T-helper 9 cell (primary cell): ENCODE results near the gene PIK3R1.

ENCODE experiments used
- DNase-seq: peaks from one replicate; pipeline ENCODE4 v3.0.0-alpha.2; 2020
- total RNA-seq, 2 donors: gene quantifications; one replicate each; lab custom pipeline; 2026; lab: John Stamatoyannopoulos, UW

Gene PIK3R1
- 256 to 773 reads per million in 2 donors for total RNA-seq

GRCh38 chr5:68215208-68215897, at the start of gene PIK3R1:
PIK3R1 (plus strand) TSS chr5:68215756; CDS start chr5:68226676, 10,920 bp downstream.
- DNase-seq, result peak; percentile 89

DNA sequence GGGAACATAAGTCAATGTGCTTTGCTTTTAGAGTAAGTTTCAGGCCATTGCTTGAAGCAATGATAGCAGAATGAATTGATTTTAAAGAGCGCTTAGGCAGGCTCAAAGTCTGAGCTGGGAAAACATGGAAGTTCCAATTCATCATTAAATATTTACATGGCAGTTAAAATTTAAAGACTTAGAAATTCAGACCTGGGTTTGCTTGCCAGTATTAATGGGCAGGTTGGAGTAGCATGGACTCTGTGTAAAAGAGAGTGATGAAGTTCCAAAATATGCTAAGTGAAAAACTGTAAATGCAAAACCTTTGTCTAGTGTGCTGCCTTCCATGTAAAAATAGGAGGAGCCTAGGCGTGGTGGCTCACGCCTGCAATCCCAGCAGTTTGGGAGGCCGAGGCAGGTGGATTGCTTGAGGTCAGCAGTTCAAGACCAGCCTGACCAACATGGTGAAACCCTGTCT, 48.3 kb upstream of the PIK3R1 start:
- DNase-seq, result no peak

GRCh38 chr5:68169903-68170302, 45.7 kb upstream of the PIK3R1 start:
- no peak for DNase-seq

DNA sequence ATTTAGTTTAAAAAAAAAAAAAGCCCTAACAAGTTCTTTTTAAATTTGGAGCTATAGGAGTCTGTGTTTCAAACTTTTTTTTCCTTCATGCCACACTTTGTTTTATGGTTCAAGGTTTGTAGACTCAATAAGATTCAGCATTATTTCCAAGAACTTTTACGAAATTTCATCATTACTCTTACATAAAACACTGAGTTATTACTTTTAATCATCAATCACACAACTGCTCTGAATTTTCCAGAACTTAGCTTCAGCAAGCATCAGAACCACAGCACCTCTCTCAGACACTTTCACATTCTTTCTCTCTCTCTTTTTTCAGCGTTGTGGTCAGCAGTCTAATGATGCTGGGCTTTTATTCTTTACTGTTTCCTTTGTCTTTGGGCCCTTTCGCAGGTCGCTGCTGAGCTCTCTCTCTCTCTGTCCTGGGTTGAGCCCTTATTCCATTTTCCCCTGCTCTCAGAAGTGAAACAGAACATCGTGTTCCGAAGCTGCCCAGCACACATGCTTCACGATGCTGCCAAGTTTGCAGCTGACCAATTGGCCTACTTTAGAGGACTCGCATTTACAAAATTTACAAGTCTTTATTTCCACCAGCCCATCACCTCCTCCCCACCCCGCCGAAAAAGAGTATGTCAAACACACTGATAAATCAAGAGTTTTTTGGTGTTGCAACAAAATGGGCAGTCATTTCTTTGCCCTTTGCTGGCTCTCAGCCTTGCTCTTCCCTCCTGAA, 44.6 kb upstream of the PIK3R1 start:
- DNase-seq, result no peak

GRCh38 chr5:68172314-68172713, 43.2 kb upstream of the PIK3R1 start:
- no peak for DNase-seq

DNA sequence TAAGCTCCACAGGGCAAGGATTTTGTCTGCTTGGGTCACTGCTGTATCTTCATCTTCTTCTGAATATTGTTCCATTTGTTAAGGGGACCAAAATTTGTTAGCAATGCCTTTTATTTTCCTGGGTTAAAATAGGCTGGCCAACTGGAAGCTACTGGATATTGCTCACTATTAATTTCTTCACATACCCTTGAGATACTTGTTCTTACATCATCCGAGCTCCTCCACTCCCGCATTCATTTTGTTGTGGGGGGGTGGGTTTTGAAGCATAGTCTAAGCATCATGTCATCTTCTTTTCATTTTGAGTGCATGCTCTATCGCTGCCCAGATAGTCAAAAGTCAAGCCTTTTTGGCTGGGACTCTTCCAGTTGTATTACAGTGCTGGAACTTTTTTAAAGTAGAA, 42.5 kb upstream of the PIK3R1 start:
- no peak for DNase-seq

DNA sequence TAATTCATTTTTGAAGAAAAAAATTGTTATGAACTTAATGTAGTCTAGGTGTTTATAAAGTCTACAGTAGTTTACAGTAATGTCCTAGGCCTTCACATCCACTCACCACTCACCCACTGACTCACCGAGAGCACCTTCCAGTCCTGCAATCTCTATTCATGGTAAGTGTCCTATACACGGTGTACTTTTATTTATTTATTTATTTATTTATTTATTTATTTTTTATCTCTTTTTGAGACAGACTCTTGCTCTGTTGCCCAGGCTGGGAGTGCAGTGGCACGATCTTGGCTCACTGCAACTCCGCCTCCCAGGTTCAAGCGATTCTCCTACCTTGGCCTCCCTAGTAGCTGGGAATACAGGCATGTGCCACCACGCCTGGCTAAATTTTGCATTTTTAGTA, 39.3 kb upstream of the PIK3R1 start:
- no peak for DNase-seq

DNA sequence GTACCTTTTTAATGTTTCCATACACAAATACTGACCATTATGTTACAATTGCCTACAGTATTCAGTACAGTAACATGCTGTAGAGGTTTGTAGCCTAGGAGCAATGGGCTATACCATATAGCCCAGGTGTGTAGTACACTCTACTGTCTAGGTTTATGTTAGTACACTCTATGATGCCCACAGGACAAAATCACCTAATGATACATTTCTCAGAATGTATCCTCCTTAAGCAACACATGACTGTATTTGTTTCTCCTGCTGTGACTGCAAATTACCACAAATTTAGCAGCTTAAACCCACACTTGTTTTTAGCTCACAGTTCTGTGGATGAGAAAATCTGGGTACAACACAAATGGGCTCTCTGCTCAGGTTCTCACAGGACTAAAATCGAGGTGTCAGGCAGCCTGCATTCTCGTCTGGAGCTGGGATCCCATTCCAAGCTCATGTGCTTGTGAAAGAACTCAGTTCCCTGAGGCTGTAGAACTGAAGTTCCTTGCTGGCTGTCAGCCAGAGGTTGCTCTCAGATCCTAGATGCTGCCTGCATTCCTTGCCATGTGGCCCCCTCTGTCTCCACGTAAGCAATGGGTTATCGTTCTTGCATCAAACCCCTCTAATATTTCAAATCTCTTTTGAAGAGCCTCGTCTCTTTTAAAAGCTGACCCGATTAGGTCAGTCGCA, 38.6 kb upstream of the PIK3R1 start:
- DNase-seq, result no peak

DNA sequence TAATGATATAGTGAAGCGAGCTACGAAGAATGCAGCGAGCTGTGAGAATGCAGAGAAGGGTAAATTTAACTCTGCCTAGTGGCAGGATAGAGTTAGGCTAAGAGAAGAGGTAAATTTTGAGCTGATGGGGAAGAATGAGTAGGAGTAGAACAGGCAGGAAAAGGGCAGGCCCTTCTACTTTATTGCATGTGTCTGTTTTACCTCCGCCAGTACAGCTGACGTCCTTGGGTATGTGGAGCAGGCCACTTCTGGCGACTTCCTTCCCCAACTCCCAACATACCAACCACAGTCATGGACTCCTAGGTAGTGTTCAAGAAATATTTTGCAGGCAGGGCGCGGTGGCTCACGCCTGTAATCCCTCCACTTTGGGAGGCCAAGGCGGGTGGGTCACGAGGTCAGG, 37.9 kb upstream of the PIK3R1 start:
- DNase-seq, result no peak

DNA sequence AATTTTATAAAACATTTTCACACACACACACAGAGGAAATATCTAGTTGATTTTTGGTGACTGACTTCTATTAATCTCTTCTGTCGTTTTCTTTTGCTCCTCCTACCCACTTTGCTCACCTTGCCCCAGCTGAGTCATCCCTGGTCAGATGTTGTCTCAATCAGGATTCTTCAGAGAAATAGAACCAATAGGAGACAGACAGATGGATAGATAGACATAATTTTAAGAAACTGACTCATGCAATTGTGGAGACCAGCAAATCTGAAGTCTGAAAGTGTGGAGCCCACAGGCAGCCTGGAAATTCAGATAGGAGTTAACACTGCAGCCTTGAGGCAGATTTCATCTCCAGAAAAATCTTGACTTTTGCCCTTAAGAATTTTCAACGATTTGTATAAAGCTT, 37.0 kb upstream of the PIK3R1 start:
- no peak for DNase-seq

DNA sequence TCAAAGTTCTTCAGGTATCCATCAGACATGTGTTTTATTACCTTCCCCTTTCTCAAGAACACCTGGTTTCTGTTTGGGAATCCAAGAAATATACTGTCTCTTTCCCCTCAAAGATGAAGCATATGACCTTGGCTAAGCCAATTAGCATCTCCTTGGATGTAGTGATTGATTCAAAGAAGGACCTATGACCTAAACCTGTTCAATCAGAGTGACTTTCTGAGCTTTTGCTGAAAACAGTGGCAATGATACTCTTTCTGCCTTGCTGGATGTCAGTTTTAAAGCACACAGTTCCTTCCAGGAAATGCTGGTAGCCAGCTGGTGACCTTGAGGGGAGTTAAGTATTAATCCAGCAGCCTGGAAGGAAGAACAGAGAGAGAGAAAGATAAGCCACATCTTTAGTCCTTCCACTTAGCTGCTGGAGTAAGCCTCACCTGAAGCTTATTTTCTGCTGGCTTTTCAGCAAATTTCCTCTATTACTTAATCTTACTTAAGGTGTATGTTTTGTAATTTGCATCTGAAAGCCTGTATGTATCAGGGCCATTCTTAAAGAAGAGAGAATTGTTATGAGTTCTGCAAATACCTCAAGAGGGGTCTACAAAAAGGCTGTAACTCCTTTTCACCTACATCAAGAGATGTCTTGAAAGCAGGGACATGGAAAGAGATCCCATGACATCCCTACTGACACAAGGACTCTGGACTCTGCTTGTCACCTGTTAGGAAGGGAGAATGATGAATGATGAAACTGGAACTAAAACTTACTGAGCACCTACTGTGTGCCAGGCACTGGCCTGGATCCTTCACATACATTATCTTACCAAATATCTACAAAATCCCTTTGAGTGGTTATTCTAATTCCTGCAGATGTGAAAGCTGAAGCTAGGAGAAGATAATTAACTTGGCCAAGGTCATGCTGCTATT, 35.2 kb upstream of the PIK3R1 start:
- DNase-seq, result no peak

DNA sequence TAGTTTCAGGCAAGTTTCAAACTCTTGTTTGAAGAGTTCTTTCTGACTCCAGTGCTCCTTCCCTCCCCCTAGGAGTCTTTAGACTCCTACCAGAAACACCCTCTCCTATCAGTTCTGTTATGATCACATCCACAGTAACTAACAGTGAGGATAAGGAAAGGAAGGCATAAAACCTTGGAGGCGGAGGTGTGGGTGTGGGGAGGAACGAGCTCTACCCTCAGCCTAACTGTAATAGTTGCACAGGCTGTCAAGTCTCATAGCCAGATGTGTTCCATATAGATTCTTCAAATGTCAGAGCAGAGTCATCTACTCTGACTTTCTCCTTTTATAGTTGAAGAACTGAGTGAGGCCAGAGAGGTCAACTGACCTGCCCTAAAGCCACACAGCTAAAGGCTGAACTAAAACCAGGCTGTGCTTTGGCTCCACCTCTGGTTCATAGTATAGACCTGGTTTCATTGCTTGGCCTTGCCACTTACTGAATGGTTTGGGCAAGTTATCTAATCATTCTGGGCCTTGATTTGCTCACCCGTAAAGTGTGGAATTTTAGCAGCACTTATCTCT, 34.4 kb upstream of the PIK3R1 start:
- no peak for DNase-seq

- DNase-seq, result no peak
Measured at GRCh38 chr5:68182094-68182493, 33.5 kb upstream of the PIK3R1 start.

DNA sequence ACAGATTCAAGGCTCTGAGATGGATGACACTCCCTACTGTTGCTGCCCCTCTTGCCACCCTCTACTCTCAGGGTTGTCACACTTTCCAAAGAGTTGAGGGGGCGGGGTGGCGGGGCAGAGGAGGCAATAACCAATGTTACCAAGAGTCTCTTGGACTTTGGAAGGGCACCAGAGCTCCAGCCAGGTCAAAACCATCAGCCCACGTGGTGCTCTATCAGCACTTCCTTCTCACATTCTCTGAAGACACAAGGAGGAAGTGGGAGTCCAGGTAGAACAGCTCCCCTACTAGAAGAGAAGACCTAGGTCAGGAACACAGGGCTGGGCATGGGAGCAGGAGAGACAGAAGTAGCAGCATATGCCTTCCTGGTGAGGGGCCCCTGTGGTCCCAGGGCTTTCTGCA, 33.0 kb upstream of the PIK3R1 start:
- DNase-seq, result no peak

- no peak for DNase-seq
Measured at GRCh38 chr5:68187268-68188055, 28.1 kb upstream of the PIK3R1 start.

DNA sequence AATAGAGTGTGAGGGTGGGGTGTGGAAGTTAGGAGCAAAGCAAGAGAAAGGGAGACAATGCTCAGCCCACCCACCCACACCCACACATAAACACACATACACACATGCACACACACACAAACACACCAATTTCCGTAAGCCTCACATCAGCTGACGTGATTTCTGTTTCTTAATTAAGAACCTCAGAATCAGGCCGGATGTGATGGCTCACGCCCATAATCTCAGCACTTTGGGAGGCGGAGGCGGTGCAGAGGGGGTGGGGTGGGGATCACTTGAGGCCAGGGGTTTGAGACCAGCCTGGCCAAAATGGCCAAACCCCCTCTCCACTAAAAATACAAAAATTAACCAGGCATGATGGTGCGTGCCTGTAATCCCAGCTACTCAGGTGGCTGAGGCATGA, 26.4 kb upstream of the PIK3R1 start:
- DNase-seq, result no peak

- no peak for DNase-seq
Measured at GRCh38 chr5:68189613-68190012, 25.9 kb upstream of the PIK3R1 start.

DNA sequence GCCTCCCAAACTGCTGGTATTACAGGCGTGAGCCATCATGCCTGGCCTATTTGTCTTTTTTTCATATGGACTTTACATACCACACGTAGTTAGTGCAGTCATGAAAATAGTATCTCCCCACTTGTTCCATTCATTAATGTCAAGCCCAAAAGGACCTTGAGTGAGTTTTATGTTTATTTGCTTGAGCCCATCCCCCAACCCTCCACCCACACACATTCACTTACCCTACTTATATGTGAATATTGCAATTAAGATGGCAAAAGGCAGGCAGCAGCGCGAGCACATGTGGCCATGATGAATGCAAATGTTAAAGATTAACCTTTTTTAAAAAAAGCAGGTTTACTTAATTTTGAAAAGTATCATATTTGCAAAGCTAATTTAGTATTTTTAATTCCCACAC, 24.9 kb upstream of the PIK3R1 start:
- DNase-seq, result no peak

DNA sequence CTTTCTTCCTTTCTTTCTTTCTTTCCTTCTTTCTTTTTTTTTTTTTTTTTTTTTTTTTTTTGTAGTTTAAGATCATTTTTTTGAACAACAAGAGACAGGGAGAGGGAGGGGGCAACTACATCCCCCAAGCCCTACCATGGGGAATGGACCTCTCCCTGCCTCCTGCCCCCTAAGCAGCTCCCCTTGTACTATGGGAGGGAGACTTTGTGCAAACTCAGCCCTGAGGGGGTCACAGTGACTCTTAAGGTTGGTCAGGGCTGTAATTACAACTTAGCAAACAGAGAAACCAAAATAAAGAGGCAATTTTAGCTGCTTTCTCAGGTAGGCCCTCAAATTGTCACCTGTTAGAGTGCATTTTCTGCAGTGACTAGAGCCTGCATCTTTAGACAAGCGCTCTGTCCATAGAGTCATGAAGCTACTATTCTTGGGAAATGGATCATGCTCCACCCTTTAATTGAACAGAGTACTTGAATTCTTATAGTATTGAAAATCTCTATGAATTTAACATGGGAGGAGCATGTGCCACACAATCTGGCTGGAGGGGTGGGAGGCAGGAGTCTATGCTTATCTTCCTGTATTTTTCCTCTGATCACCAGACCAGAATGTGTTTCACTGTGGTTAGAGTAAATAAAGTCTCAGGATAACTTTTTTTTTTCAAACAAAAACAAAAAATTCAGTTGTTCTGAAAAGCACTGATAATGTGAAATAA, 24.3 kb upstream of the PIK3R1 start:
- no peak for DNase-seq

GRCh38 chr5:68192679-68193060, 22.9 kb upstream of the PIK3R1 start:
- DNase-seq, result no peak

DNA sequence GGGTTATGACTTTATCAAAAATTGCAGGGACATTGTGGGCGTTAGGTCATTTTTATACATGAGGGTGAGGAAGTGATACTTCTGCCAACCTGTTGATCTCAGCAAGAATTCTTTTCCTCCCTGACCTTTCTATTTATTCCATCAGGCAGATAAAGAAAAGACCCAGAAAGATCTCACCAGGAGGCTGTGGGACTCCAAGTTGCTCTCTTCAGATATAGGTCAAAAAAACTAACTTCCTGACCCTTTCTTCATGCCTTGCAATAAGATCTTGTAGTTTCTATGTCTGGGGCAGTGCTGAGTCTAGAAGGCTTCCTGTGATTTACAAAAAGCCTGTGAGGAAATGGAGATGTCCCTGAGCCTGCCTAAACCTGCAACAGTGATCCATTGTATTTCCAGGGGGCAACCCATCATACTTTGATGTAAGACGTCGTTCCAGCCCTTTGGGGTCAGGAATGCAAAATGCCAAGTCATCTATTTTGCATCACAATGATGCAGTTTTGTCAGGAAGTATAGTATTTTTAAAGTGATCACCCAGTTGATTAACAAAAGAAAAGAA, 22.0 kb upstream of the PIK3R1 start:
- no peak for DNase-seq
